Neural crest cell (in vitro differentiated cells): ENCODE results near the gene HIF3A. TPM values are rescaled to one million over a fixed set of nuclear protein-coding genes. Genes with fewer than 3 reads are reported as not detected.

Source experiments
- DNase-seq: peaks from one replicate; pipeline ENCODE4 v3.0.0; 2021; ENCODE audit warnings: low read depth, mixed read lengths, low spot score
- H3K27ac Mint-ChIP-seq: one replicate; pipeline ENCODE4 v1.8.0; 2021; ENCODE audit warnings: mild to moderate bottlenecking, mixed read lengths; ENCODE audit not compliant: unreplicated experiment
- H3K27me3 Mint-ChIP-seq: 2 replicates; pipeline ENCODE4 v1.8.0; 2021; ENCODE audit warnings: low read depth, mild to moderate bottlenecking, mixed read lengths
- H3K36me3 Mint-ChIP-seq: 2 replicates; pipeline ENCODE4 v1.8.0; 2021; ENCODE audit warnings: low read depth, mild to moderate bottlenecking, mixed read lengths
- H3K4me1 Mint-ChIP-seq: 2 replicates; pipeline ENCODE4 v1.8.0; 2021; ENCODE audit warnings: mixed read lengths
- H3K4me3 Mint-ChIP-seq: one replicate; pipeline ENCODE4 v1.8.0; 2021; ENCODE audit warnings: mild to moderate bottlenecking, mixed read lengths
- H3K9me3 Mint-ChIP-seq: 2 replicates; pipeline ENCODE4 v1.8.0; 2021; ENCODE audit warnings: mixed read lengths
- CTCF ChIP-seq: fragments of 200-600 bp; sonication (generic); conservative IDR thresholded peaks from 2 replicates; pipeline ENCODE4 v1.5.0; 2021; ENCODE audit warnings: antibody characterized with exemption, mild to moderate bottlenecking
- total RNA-seq: library from RNA; stranded (reverse); gene quantifications from 2 replicates; pipeline ENCODE4 v1.2.1, GENCODE V29; 2021

Gene HIF3A
- total RNA-seq, 1 donor from 2014 or later = 7.6 TPM

GRCh38 chr19:46381346-46381745, 84.5 kb downstream of the HIF3A start:
- Mint-ChIP-seq H3K27ac (no peak overlapping the region), H3K9me3 (no peaks in the 10 kb centered on the region), H3K4me1 (peaks cover 7% of the 10 kb centered on the region), H3K36me3 (peaks cover 28% of the 10 kb centered on the region), H3K27me3 (no peaks in the 10 kb centered on the region), H3K4me3 (no peak overlapping the region)
- TF ChIP-seq CTCF = no peak
- no peak for DNase-seq

GRCh38 chr19:46381756-46382345, 85.0 kb downstream of the HIF3A start:
- Mint-ChIP-seq H3K9me3 (no peaks in the 10 kb centered on the region), H3K36me3 (peaks cover 26% of the 10 kb centered on the region), H3K4me3 (no peak overlapping the region), H3K27ac (no peak overlapping the region), H3K4me1 (peaks cover 7% of the 10 kb centered on the region), H3K27me3 (no peaks in the 10 kb centered on the region)
- no peak for DNase-seq
- TF ChIP-seq CTCF = no peak

GRCh38 chr19:46383171-46383815, 86.5 kb downstream of the HIF3A start:
- Mint-ChIP-seq H3K27me3 (no peaks in the 10 kb centered on the region), H3K4me1 (peaks cover 7% of the 10 kb centered on the region), H3K27ac (no peak overlapping the region), H3K4me3 (no peak overlapping the region), H3K36me3 (peaks cover 33% of the 10 kb centered on the region), H3K9me3 (no peaks in the 10 kb centered on the region)
- no peak for DNase-seq
- TF ChIP-seq CTCF = no peak

GRCh38 chr19:46383846-46384245, 87.0 kb downstream of the HIF3A start:
- H3K27me3 Mint-ChIP-seq = no peaks in the 10 kb centered on the region
- no peak for TF ChIP-seq CTCF
- no peak for DNase-seq
- no peak overlapping the region for H3K4me3 Mint-ChIP-seq
- peaks cover 7% of the 10 kb centered on the region for H3K4me1 Mint-ChIP-seq
- H3K9me3 Mint-ChIP-seq = no peaks in the 10 kb centered on the region
- H3K27ac Mint-ChIP-seq = no peak overlapping the region
- peaks cover 38% of the 10 kb centered on the region for H3K36me3 Mint-ChIP-seq

GRCh38 chr19:46384396-46384795, 87.6 kb downstream of the HIF3A start:
- DNase-seq = no peak
- H3K27me3 Mint-ChIP-seq = no peaks in the 10 kb centered on the region
- no peak for TF ChIP-seq CTCF
- peaks cover 7% of the 10 kb centered on the region for H3K4me1 Mint-ChIP-seq
- no peaks in the 10 kb centered on the region for H3K9me3 Mint-ChIP-seq
- H3K4me3 Mint-ChIP-seq = no peak overlapping the region
- peaks cover 41% of the 10 kb centered on the region for H3K36me3 Mint-ChIP-seq
- no peak overlapping the region for H3K27ac Mint-ChIP-seq
